B cell (primary cell): ENCODE measurements around the gene POTEF.
"Not testable (repeated sequence)": the region's sequence is repeated elsewhere in the genome, so short reads cannot be mapped to it uniquely, and the experiment has no call there.

Experiments
- CTCF ChIP-seq: fragments of 200-600 bp; IDR thresholded peaks from one replicate; pipeline ENCODE4 v1.8.0; 2022; ENCODE audit warnings: antibody characterized with exemption, mild to moderate bottlenecking
- EZH2 ChIP-seq: IDR thresholded peaks from 2 replicates; pipeline ENCODE4 v1.6.1; 2012; ENCODE audit warnings: borderline replicate concordance, low read depth, mild to moderate bottlenecking, moderate library complexity, low read length; ENCODE audit not compliant: insufficient read depth, poor library complexity, severe bottlenecking

- TF ChIP-seq CTCF, EZH2: not testable (repeated sequence)
Observed at GRCh38 chr2:130056336-130056735, 72.7 kb downstream of the POTEF start.
